Head of caudate nucleus (tissue), 42 donors: ENCODE data around the gene ZNF775.
"Not testable (repeated sequence)": the region's sequence is repeated elsewhere in the genome, so short reads cannot be mapped to it uniquely, and the experiment has no call there.

Experiments
- DNase-seq, 42 donors: peaks; one replicate each; pipeline versions ENCODE4 v3.0.0 to v3.0.0-alpha.2; 2020 to 2021; ENCODE audit warnings: mixed read lengths in 7 of 42
- intact Hi-C: fragments of 100-400 bp; cut with DNase I; formaldehyde crosslinking; loops from one replicate; pipeline ENCODE4 v1.15.0; 2022

The ZNF775 gene

DNA sequence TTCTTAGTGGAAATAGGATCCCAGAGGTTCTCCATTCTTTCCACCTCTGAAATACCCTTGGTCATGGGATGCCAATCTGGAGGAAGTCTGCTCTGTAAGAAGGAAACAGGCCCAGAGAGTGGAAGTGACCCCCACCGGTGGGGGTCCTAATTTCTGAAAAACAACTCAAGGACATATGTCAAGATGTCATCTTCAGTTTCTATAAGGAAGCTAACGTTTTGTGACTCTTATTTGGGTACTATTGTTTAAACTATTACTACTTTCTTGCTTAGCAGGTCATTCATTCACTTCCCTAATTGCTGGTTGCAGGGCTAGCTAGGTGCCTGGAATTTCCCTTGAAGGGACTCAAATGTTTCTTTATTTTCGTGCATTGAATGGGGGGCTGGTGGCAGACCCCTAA lies 1.9 kb upstream of the ZNF775 start:
- intact Hi-C loops: loop anchor here (10.0 kb wide), 2 partner anchors 502 to 662 kb away; partner anchors contain the start of gene ATP6V0E2
- DNase-seq: peak in 1 of 42 donors; percentile 18

DNA sequence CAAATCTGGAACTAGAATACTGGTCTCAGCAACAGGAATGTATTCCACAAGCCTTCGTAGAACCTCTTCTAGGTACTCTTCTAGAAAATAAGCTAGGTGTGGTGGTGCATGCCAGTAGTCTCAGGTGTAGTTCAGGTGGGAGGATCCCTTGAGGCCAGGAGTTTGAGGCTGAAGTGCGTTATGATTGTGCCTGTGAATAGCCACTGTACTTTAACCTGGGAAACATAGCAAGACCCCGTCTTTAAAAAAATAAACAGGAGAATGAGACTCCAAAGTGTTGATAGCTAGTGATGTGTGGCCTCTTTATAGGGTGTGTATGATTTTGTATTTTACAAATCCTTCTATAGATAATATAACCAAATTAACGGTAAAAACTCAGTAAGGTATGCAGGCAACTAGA lies 1.5 kb upstream of the ZNF775 start:
- intact Hi-C loops: loop anchor here (10.0 kb wide), 2 partner anchors 503 to 663 kb away; partner anchors contain the start of gene ATP6V0E2
- DNase-seq: peak in 1 of 42 donors; percentile 10

DNA sequence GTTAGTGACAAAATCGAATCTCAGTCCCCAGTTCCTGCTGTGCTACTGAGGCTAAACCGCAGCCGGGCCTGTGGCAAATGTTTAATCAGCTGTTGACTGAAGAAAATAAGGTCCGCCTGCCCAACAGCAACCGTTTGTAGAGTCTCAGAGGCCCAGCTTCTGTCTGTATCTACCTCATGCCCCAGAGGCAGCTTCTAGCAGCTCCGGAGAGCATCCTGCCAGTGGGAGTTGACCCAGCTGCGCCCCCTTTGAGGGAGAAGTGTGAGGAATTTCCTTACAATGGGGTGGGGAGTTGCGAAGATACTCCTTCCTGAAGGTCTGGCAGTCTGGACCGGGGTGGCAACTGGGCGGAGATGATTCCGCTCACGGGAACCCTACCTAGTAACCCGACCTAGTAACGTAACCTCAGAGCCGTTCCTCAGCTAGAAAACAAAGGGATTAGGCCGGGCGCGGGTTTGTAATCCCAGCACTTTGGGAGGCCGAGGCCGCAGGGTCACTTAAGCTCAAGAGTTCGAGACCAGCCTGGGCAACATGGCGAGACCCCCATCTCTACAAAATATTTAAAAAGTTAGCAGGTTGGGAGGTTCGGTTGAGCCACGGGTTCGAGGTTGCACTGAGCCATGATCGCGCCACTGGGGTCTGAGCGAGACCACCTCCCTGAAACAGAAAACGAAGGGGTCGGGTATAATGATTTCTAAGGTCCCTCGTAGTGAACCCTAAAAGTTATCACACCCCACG lies 846 bp upstream of the ZNF775 start:
- intact Hi-C loops: loop anchor here (10.0 kb wide), 2 partner anchors 503 to 663 kb away; partner anchors contain the start of gene ATP6V0E2
- DNase-seq: peak in 38 of 42 donors; percentile 47 to 82 (median 65)

DNA sequence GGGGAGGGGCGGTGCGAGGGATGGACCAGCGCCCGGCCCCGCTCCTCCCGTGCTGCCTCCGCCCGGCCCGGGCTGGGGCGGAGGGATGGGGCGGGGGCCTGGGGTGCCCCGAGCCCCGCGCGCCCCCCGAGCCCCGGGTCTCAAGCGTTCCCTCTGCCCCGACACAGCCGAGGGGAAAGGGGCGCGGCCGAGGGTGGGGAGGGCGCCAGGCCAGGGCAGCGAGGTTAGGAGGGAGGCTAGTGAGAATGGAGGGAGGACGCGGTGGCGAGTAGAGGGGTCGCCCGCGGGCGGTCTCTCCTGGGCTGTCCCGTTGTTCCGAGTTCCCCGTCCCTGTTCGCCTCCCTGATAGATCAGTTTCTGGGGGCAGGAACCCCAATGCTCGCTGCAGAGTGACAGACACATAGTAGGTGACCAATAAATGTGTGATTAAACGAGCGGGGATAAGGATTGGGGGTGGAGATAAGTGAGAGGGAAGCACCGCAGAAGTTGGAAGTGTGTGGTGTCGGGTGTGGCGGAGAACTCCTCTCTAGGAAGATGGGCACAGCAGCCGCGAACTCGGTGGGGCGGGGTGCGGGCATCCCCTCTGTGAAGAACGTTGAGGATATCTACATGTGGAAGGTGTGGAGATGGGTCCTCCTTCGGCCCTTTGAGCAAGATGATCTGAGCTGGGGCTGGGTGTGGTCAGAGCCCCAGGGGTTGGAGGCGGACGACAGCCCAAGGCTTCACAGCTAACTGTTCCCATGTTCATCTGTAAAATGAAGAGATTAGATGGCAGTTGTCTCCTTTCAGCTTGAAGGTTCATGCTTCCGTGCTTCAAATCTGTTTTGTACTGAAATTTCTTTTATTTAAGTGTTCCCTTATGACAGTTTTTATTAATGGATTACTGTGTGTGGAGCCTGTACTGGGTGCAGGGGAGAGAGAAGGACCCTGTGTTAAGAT lies 580 bp downstream of the ZNF775 start:
- intact Hi-C loops: loop anchor here (10.0 kb wide), 2 partner anchors 505 to 665 kb away; partner anchors contain the start of gene ATP6V0E2
- DNase-seq: peak in 16 of 42 donors; percentile 28 to 71 (median 40)

DNA sequence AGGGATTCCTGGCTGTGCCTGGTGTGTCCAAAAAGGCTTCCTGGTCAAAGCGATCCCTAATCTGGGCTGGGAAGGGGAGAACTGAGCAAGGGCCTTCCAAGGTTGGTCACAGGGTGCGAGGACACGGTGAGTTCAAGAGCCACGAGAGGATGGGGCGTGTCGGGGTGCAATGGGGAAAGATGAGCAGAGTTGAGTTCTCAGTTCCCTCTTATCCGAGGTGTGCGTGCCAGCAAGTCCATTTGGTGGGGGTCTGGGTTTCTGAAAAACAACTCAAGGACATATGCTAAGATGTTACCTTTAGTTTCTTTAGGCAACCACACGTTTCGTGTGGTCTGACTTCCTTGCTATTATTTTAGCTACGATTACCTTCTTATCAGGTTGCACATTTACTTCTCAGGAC lies 1.3 kb downstream of the ZNF775 start:
- intact Hi-C loops: no loop called here
- peak in 5 of 42 donors; percentile 10 to 40 (median 26) for DNase-seq

DNA sequence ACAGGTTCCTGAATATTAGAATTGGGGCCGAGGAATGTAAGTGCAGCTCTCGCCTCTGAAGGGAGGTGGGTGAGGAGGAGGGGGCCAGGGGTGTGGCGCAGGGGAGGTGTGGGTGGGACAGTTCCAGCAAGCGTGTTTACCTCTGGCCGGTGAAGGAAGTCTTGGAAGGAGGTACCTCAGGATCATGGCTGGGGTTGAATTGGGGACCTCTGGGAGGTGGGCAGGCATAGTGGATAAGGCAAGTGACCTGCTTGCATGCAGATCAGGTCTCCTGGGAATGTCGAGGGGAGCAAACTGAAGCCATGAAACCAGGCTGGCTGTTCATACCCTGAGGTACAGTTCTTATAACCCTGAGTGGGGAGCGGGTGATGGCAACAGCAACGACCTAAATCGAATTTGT lies 2.0 kb downstream of the ZNF775 start:
- intact Hi-C loops: no loop called here
- peak in 4 of 42 donors; percentile 10 to 23 (median 17) for DNase-seq

DNA sequence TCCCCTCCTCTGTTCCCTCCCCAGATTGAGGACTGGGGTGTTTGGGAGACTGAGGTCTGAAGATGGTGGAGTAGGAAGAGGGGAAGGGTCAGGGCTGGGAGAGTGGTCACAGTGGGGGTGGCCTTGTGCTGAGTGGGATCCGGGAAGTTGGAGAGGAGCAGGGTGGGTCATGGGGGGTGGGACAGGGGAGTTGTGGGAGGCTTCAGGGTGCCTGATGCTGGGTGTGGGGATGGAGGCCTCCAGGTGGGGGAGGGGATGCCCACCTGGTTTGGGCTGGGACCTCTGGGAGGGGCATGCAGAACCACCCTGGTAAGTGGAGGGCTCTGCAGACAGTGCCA lies 2.6 kb downstream of the ZNF775 start:
- peak in 2 of 42 donors; percentile 14 to 33 for DNase-seq
- intact Hi-C loops: no loop called here

DNA sequence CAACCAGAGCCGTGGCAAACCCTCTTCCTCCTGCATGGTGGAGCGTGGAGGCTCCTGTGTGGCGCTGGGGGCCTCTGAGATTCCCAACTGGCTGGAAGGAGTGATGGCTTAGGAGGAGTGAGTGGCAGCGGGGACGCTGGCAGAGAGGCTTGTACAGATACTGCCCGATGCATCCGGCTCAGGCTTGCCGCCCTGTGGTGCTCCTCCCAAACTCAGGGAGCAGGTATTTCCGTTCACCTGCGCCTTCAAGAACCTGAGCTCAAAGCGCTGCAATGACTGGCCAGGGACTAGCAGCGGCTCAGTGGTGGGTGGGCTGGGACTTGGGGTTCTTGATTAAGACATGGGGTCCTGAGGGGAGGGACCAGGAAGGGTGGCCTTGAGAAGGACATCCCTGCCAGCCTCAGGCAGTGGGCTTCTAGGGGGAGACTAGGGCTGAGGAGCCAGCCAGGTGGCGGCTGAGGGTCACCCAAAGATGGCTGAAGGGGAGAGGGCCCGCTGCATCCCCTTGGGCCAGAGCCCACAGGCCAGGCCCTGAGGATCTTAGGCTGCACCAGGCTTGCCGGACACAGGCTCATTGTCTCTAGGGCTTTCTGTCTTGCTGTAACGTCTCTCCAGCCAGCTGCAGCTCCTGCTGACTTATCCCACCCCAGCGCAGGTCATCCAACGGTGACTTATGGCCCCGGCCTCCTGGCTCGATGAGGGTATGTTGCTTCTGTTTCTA lies 3.2 kb downstream of the ZNF775 start:
- intact Hi-C loops: no loop called here
- DNase-seq: peak in 29 of 42 donors; percentile 23 to 80 (median 62)

DNA sequence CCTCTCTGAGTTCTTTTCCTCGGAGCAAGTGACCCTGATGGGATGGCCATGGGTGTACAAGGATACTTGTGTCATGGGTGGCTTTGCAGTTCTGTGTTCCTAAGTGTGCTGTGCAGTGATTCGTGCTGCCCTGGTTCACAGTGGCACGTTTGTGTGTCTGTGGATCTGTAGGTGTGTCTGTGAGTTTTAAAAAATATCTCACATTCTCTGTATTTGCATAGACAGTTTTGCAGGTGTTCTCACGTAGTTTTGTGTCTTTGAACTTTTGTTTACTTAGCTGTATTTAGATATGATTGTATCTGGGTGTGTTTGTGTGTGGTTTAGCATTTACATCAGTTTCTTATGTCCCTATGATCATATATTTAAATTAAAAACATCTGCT lies 3.7 kb downstream of the ZNF775 start:
- DNase-seq: no peak
- intact Hi-C loops: no loop called here

DNA sequence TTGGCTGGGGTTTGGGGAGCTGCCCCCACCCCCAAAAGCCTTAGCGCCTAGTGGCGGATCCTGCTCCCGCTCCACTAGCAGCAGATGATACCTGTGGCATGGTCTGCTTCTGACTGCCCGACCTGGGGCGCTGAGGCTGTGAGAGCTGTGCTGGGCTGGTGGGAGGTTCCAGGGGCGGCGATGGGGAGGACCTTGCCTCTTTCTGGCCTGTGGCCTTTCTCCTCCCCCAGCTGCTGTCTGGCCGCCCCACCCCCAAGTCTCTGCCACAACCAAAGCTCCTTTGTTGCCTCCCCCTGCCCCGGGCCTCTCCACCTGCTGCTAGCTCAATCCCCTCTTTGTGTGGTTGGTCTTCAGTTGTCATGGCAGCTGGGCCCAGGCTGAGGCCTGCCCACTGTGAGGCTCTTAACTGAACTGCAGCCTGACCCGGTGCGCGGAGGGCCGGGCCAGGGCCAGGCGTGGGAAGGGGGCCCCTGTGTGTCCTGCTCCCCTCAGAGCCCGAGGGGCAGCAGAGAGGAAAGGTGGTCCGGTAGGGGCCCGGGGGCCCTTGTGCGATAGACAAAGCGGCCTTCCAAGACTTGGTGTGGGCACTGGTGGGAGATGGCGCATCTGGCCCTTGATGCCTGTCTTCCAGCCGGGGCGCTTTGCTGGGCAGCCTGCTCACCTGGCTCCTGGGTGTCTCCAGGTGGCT lies 4.7 kb downstream of the ZNF775 start:
- intact Hi-C loops: no loop called here
- DNase-seq: peak; percentile 88 to 100 (median 97)

DNA sequence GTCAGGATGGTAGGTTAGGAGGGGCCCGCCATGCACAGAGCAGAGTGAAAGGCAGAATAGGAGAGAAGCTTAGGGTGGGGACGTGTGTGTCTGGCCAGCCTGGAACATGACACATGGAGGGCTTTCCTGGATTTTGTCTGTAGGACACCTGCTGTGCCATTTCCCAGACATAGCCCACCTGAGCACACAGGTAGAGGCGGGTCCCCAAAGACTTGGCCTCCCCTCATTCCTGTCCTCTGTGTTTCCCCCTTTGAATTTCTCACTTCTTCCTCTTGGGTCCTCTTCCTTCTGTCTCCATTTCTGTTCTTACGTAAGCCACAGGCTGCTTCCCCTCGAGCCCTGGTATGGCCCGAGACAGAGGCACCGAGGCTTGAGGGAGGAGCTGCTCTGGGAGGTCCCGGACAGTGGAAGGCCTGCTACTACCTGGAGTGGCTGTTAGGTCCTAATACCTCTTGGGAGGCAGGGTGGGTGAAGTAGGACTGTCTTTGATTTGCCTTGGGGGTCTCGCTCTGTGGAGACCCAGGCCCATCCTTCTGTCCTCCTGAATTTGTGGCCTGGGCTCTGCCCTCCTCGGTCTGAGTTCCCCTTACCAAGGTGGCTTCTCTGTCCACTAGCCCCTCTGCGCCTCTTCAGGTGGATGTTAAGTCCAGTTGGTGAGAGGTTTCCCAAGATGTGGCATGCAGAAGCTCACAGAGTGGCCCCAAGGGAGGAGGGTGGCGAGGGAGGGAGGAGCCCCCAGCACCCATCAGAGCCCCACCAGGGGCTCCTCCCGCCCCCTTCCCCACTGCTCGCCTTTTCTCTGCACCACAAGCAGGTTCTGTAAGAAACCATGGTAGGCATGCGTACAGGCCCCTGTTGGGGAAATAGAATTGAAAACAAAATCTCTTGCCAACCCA lies 5.5 kb downstream of the ZNF775 start:
- peak in 9 of 42 donors; percentile 5 to 46 (median 21) for DNase-seq
- intact Hi-C loops: no loop called here

DNA sequence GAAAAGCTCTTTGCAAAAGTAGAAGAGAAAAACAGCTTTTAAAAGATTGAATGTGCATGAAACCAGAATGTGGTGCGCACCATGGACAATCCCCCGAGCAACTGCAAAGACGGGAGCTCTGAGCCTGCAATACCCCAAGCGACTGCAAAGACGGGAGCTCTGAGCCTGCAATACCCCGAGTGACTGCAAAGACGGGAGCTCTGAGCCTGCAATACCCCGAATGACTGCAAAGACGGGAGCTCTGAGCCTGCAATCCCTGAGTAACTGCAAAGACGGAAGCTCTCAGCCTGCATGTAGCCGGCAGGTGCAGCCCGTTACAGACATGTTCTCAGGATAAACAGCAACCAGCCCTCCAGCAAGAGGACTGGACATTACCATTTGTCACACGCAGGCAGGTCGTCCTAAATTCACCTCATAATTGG lies 6.2 kb downstream of the ZNF775 start:
- peak in 8 of 42 donors; percentile 5 to 41 (median 27) for DNase-seq
- intact Hi-C loops: no loop called here

DNA sequence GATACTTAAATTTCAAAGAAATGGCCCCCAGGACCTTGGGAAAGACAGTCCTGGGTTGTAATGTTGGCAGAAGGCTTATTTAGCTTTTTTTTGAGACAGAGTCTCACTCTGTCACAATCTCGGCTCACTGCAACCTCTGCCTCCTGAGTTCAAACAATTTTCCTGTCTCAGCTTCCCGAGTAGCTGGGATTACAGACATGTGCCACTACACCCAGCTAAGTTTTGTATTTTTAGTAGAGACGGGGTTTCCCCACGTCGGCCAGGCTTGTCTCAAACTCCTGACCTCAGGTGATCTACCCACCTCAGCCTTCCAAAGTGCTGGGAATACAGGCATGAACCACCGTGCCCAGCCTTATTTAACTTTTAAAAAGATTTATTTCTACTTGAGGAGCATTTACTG lies 6.8 kb downstream of the ZNF775 start:
- peak in 2 of 42 donors; percentile 1 to 21 for DNase-seq
- intact Hi-C loops: not testable (repeated sequence)

DNA sequence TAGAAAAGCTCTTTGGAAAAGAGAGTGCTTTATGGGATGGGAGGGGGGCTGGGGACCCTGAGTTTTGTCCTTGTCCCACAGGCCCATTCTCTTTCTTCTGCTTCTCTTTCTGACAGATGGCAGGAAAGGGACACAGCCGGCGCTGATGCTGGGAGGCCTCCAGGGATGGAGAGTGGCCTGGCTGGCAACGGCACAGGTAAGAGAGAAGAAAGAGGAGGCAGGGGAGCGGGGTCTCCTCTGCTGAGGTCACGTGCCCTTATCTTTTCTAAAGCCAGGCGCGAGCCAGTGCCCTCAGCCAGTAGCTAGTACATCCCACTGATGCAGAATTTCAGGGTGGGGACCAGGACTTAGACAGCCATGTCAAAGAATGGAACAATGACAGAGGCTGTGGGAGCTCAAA lies 9.2 kb downstream of the ZNF775 start:
- DNase-seq: peak in 5 of 42 donors; percentile 1 to 26 (median 5)
- intact Hi-C loops: no loop called here

DNA sequence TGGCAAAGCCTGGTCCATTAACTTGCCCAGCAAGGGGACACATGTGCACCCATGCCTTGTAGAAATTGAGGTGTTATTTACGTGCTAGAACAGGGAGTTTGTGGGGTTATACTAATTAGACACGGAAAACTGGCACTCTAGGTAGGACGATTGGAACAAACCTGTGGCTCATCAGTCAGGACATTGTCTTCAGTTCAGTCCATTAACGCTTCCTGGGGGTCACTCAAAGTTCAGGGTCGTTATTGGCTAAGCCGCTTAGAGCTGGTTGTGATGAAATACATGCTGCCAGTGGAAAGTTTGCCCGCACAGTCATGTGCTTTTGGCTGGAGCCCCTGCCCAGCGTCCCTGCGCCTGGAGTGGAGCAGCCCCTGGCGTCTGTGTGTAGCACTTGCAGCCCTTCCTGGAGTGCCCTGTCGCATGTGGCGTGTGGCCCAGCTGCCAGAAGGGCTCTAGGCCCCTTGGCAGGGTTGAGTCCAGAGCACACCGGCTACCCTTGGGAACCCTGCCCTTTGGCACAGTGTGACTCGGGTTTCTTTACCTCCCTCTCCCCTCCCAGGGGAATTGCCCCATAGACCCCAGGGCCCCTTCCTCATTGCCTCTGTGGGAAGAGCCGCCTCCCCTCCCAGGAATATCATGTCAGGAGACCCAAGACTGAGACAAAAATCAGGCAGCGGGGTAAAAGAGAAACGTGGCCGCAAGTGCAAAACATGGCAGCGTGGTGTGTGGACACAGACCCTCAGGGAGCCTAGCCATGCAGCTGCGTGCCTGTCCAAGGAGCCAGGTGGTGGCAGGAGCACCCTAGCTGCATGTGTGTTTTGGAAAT lies 9.8 kb downstream of the ZNF775 start:
- peak in 41 of 42 donors; percentile 72 to 94 (median 84) for DNase-seq
- intact Hi-C loops: no loop called here

DNA sequence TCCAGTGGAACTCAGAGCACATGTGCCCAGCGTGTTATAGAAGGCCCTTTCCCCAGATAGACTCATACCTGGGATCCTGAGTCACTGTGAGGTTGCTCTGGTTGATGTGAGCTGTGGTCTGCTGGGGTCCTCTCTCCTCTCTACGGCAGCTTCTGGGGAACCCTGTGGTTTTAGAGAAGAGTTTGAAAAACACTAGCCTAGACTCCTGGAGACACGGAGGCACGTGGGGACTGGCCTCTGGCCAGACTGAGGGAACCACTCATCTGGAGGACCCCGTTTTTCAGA lies 10.3 kb downstream of the ZNF775 start:
- no peak for DNase-seq
- intact Hi-C loops: no loop called here

DNA sequence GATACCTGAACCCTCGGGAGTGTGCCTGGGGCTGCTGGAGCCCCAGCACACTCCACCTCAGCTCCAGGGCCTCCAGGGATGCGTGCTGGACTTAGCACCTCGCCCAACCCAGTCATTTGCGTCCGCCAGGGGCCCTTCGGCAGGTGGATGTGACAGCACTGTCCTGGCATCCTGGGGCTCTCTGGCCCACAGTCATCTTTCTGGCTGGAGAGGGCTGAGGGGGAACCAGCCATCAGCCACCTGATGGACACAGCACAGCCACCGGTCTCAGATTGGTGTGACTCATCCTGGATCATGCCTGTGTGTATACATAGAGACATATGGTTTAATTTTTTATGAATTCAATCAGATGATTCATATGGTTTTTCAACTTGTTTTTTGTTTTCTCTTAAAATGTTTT lies 11.1 kb downstream of the ZNF775 start:
- intact Hi-C loops: loop anchor here (2.0 kb wide), 1 partner anchor 31 kb away; no protein-coding TSS in a partner anchor
- DNase-seq: peak in 2 of 42 donors; percentile 1 to 13
